ENCODE measurements around the gene SRSF3. TPM values are rescaled to one million over a fixed set of nuclear protein-coding genes. Genes with fewer than 3 reads are reported as not detected.
A peak's percentile ranks its signal among the peaks of the same experiment; 100 is the strongest.

The SRSF3 gene
- total and polyA plus RNA-seq, 4 donors: 145 to 267 (median 237) TPM

GRCh38 chr6:36624461-36625157, 30.4 kb downstream of the SRSF3 start:
- Histone ChIP-seq H3K27ac (ENCODE audit: low read depth in 1 of 2, low read length in 1 of 2) (peak overlapping the region in 1 of 2 donors; percentile 38), H3K4me3 (no peak overlapping the region), H3K9me3 (ENCODE audit: control insufficient read depth in 4 of 4, insufficient read depth in 3 of 4, low read length in 3 of 4) (no peaks in the 10 kb centered on the region), H3K9ac (ENCODE audit: insufficient read depth in 1 of 2, low read length in 2 of 2) (peak overlapping the region in 1 of 2 donors; percentile 3), H3K27me3 (ENCODE audit: control insufficient read depth in 3 of 3, insufficient read depth in 3 of 3, low read length in 2 of 3) (no peaks in the 10 kb centered on the region), H3K36me3 (ENCODE audit: control insufficient read depth in 4 of 4, insufficient read depth in 4 of 4, low read length in 4 of 4) (no peaks in the 10 kb centered on the region), H3K4me1 (ENCODE audit: control insufficient read depth in 5 of 5, insufficient read depth in 5 of 5, low read length in 5 of 5) (peaks cover 0 to 21% (median 15%) of the 10 kb centered on the region in 5 donors)
- ATAC-seq (ENCODE audit: insufficient read depth, low FRiP score): no peak
- 79 to 83% methylated on average over 11 of the region's 11 CpGs for WGBS, 2 donors
- TF ChIP-seq CTCF (IDR thresholded peaks at IDR 0.05; ENCODE audit: control extremely low read depth, extremely low read depth): no peak
- no peak for DNase-seq

GRCh38 chr6:36625158-36625919, 31.2 kb downstream of the SRSF3 start:
- Histone ChIP-seq H3K9me3 (ENCODE audit: control insufficient read depth in 4 of 4, insufficient read depth in 3 of 4, low read length in 3 of 4) (no peaks in the 10 kb centered on the region), H3K9ac (ENCODE audit: insufficient read depth in 1 of 2, low read length in 2 of 2) (peak overlapping the region in 1 of 2 donors; percentile 3), H3K4me1 (ENCODE audit: control insufficient read depth in 5 of 5, insufficient read depth in 5 of 5, low read length in 5 of 5) (peaks cover 0 to 21% (median 15%) of the 10 kb centered on the region in 5 donors), H3K27ac (ENCODE audit: low read depth in 1 of 2, low read length in 1 of 2) (no peak overlapping the region), H3K27me3 (ENCODE audit: control insufficient read depth in 3 of 3, insufficient read depth in 3 of 3, low read length in 2 of 3) (no peaks in the 10 kb centered on the region), H3K36me3 (ENCODE audit: control insufficient read depth in 4 of 4, insufficient read depth in 4 of 4, low read length in 4 of 4) (no peaks in the 10 kb centered on the region), H3K4me3 (no peak overlapping the region)
- DNase-seq (peak; percentile 74 to 91 (median 89)), ATAC-seq (ENCODE audit: insufficient read depth, low FRiP score) (no peak)
- TF ChIP-seq CTCF (IDR thresholded peaks at IDR 0.05; ENCODE audit: control extremely low read depth, extremely low read depth): no peak
- WGBS, 2 donors: 65 to 66% methylated on average over 5 of the region's 5 CpGs

- 90 to 94% methylated on average over 3 of the region's 3 CpGs for WGBS, 2 donors
- Histone ChIP-seq H3K27ac (ENCODE audit: low read depth in 1 of 2, low read length in 1 of 2) (no peak overlapping the region), H3K9ac (ENCODE audit: insufficient read depth in 1 of 2, low read length in 2 of 2) (no peak overlapping the region), H3K4me1 (ENCODE audit: control insufficient read depth in 5 of 5, insufficient read depth in 5 of 5, low read length in 5 of 5) (peaks cover 0 to 21% (median 15%) of the 10 kb centered on the region in 5 donors), H3K27me3 (ENCODE audit: control insufficient read depth in 3 of 3, insufficient read depth in 3 of 3, low read length in 2 of 3) (no peaks in the 10 kb centered on the region), H3K4me3 (no peak overlapping the region), H3K9me3 (ENCODE audit: control insufficient read depth in 4 of 4, insufficient read depth in 3 of 4, low read length in 3 of 4) (no peaks in the 10 kb centered on the region), H3K36me3 (ENCODE audit: control insufficient read depth in 4 of 4, insufficient read depth in 4 of 4, low read length in 4 of 4) (no peaks in the 10 kb centered on the region)
- DNase-seq: no peak
- no peak for ATAC-seq (ENCODE audit: insufficient read depth, low FRiP score)
- no peak for TF ChIP-seq CTCF (IDR thresholded peaks at IDR 0.05; ENCODE audit: control extremely low read depth, extremely low read depth)
These were observed 32.5 kb downstream of the SRSF3 start for GRCh38 chr6:36626636-36627035.

All from lung (tissue), 12 donors.